Measurements from ENCODE around the gene AK9.

DNA sequence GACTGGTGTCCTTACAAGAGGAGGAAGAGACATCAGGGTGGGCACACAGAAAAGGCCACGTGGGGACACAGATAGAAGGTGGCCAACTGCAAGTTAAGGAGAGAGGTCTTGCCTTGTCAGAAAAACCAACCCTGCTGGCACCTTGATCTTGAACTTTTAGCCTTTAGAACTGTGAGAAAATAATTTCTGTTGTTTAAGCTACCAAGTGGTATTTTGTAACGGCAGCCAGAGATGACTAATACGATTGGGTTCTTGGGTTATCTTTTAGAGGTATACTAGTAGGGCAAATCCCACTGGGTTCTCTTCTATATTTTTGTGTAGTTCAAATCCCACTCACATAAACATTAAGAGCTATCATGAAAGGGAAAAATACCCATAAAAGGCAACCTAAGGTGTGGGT is 176.1 kb downstream of the AK9 start:
- TF ChIP-seq, protein P1, sequence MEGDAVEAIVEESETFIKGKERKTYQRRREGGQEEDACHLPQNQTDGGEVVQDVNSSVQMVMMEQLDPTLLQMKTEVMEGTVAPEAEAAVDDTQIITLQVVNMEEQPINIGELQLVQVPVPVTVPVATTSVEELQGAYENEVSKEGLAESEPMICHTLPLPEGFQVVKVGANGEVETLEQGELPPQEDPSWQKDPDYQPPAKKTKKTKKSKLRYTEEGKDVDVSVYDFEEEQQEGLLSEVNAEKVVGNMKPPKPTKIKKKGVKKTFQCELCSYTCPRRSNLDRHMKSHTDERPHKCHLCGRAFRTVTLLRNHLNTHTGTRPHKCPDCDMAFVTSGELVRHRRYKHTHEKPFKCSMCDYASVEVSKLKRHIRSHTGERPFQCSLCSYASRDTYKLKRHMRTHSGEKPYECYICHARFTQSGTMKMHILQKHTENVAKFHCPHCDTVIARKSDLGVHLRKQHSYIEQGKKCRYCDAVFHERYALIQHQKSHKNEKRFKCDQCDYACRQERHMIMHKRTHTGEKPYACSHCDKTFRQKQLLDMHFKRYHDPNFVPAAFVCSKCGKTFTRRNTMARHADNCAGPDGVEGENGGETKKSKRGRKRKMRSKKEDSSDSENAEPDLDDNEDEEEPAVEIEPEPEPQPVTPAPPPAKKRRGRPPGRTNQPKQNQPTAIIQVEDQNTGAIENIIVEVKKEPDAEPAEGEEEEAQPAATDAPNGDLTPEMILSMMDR (IDR thresholded peaks at IDR 0.05; ENCODE audit: poor library complexity, severe bottlenecking): no peak
- TF ChIP-seq RAD21 (conservative IDR thresholded peaks at IDR 0.05): no peak
- no peak for TF ChIP-seq SMC3 (conservative IDR thresholded peaks at IDR 0.05; ENCODE audit: poor library complexity)

All from neural cell (in vitro differentiated cells).